SU-DHL-6 (cell line): ENCODE data around the gene NTRK3.

Experiments
- H2AFZ ChIP-seq: fragments of 200-600 bp; sonication (generic); 2 replicates; pipeline ENCODE4 v1.6.1; 2014; ENCODE audit warnings: low read depth, mild to moderate bottlenecking, moderate library complexity, mixed read lengths, antibody characterized with exemption, low read length; ENCODE audit not compliant: severe bottlenecking
- H3F3A ChIP-seq: fragments of 200-600 bp; shearing (Covaris generic); 2 replicates; pipeline ENCODE4 v1.6.0; 2016; ENCODE audit warnings: antibody characterized with exemption, mild to moderate bottlenecking; ENCODE audit not compliant: insufficient read depth
- H3K27ac ChIP-seq: fragments of 200-600 bp; sonication (generic); 2 replicates; pipeline ENCODE4 v1.5.1; 2016; ENCODE audit warnings: low read depth, mild to moderate bottlenecking, low read length, moderate library complexity, mixed read lengths
- H3K27me3 ChIP-seq: fragments of 200-600 bp; sonication (generic), shearing (Covaris generic); 2 replicates; pipeline ENCODE4 v1.6.0; 2014; ENCODE audit warnings: mild to moderate bottlenecking, low read length
- H3K36me3 ChIP-seq: fragments of 200-600 bp; sonication (generic); 2 replicates; pipeline ENCODE4 v1.6.1; 2014; ENCODE audit warnings: mild to moderate bottlenecking, low read length, mixed read lengths
- H3K4me2 ChIP-seq: fragments of 300-600, 200-600 bp; shearing (Covaris generic), sonication (generic); 2 replicates; pipeline ENCODE4 v1.6.0; 2014; ENCODE audit warnings: low read length, low read depth, mild to moderate bottlenecking; ENCODE audit not compliant: poor library complexity, severe bottlenecking
- H3K4me3 ChIP-seq: fragments of 200-600 bp; sonication (generic); 2 replicates; pipeline ENCODE4 v1.5.1; 2014; ENCODE audit warnings: antibody characterized with exemption, low read length, mild to moderate bottlenecking, mixed read lengths; ENCODE audit not compliant: insufficient read depth, poor library complexity, severe bottlenecking
- H3K79me2 ChIP-seq: fragments of 200-600 bp; sonication (generic); 2 replicates; pipeline ENCODE4 v1.6.1; 2014; ENCODE audit warnings: mild to moderate bottlenecking, low read length, moderate library complexity; ENCODE audit not compliant: insufficient read depth
- H3K9ac ChIP-seq: fragments of 200-600 bp; sonication (generic); 2 replicates; pipeline ENCODE4 v1.7.0; 2014; ENCODE audit warnings: mild to moderate bottlenecking, low read length
- H3K9me2 ChIP-seq: fragments of 200-600 bp; sonication (generic); replicated peaks from 2 replicates; pipeline ENCODE4 v1.6.1; 2014; ENCODE audit warnings: low read length; ENCODE audit not compliant: insufficient read depth
- H3K9me3 ChIP-seq: fragments of 200-600 bp; sonication (generic); 2 replicates; pipeline ENCODE4 v1.6.1; 2014; ENCODE audit warnings: low read length, mixed read lengths; ENCODE audit not compliant: insufficient read depth
- H4K20me1 ChIP-seq: fragments of 200-600 bp; sonication (generic); 2 replicates; pipeline ENCODE4 v1.6.1; 2014; ENCODE audit warnings: low read depth, mild to moderate bottlenecking, antibody characterized with exemption, low read length, moderate library complexity, mixed read lengths
- EZH2phosphoT487 ChIP-seq: fragments of 200-600 bp; sonication (generic), shearing (Covaris generic); conservative IDR thresholded peaks from 2 replicates; pipeline ENCODE4 v1.6.1; 2018; ENCODE audit warnings: mild to moderate bottlenecking, antibody characterized with exemption, low read length, moderate library complexity, mixed read lengths
- TF ChIP-seq, protein P1 (sequence below): fragments of 200-600 bp; sonication (generic); IDR thresholded peaks from one replicate; pipeline ENCODE4 v1.5.1; 2017; ENCODE audit warnings: antibody characterized with exemption, mild to moderate bottlenecking, low read length, moderate library complexity; ENCODE audit not compliant: insufficient read depth, poor library complexity, severe bottlenecking

The NTRK3 gene

DNA sequence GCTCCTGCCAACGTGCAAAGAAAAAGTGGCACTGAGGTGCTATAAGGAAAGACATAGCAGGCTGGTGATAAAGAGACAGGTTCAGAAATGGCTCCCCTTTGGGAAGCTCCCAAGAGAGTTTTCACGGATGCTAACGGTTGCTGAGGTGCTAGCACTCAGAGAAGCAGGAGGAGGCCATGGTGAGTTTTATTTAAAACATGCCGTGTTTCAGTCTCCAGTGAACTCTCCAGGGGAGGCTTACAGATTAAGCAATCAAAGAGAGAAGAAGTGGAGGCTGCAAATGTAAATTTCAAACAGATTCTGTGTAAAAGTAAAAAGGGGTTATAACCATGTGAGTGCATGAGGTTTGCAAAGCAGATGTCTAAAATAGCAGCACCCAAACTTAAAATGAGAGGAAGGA is 346.2 kb downstream of the NTRK3 start:
- no peaks in the 10 kb centered on the region for H3K79me2 ChIP-seq
- H4K20me1 ChIP-seq, result no peaks in the 10 kb centered on the region
- H3K4me2 ChIP-seq, result no peak overlapping the region
- H3K27me3 ChIP-seq, result no peaks in the 10 kb centered on the region
- no peaks in the 10 kb centered on the region for H3K36me3 ChIP-seq
- no peaks in the 10 kb centered on the region for H3K9me2 ChIP-seq
- H3K4me3 ChIP-seq, result no peak overlapping the region
- no peaks in the 10 kb centered on the region for H3K9me3 ChIP-seq
- no peaks in the 10 kb centered on the region for H3F3A ChIP-seq
- no peak overlapping the region for H3K9ac ChIP-seq
- no peak overlapping the region for H2AFZ ChIP-seq
- H3K27ac ChIP-seq, result no peak overlapping the region
- TF ChIP-seq, protein P1, sequence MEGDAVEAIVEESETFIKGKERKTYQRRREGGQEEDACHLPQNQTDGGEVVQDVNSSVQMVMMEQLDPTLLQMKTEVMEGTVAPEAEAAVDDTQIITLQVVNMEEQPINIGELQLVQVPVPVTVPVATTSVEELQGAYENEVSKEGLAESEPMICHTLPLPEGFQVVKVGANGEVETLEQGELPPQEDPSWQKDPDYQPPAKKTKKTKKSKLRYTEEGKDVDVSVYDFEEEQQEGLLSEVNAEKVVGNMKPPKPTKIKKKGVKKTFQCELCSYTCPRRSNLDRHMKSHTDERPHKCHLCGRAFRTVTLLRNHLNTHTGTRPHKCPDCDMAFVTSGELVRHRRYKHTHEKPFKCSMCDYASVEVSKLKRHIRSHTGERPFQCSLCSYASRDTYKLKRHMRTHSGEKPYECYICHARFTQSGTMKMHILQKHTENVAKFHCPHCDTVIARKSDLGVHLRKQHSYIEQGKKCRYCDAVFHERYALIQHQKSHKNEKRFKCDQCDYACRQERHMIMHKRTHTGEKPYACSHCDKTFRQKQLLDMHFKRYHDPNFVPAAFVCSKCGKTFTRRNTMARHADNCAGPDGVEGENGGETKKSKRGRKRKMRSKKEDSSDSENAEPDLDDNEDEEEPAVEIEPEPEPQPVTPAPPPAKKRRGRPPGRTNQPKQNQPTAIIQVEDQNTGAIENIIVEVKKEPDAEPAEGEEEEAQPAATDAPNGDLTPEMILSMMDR, result no peak
- TF ChIP-seq EZH2phosphoT487, result no peak

DNA sequence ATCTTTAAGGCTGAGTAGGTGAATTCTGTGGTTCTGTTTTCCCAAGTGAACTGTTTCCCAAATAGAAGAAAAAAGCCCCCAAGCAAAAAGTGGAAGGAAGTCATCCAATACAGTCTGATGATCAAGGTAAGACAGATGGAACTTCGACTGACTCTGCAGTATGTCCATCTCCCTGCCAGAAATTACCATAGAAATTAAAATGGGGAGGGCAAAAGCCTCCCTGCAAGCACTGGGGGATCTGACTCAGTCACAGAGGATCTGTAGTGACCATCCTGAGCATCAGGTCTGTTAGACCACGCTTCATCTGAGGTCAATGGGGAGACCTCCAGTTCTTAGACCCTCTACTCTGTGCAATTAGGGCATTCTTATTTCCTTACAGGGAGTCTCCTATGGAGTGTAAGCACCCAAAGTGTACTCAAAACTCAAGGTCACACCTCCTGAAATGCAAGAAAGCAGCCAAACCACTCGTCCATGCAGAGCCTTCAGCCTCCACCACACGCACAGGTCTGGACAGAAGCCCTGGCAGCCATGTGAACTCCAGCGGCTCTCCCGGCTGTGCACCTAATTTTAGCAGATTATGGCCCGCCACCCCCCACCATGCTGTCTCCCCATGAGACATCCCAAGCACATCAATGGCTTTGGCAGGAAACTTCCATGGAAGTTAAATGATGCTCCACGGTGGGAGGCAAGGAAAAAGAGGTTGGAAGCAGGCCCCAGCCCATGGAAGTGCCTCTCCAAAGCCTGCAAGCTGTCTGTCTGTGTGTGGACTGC is 348.7 kb downstream of the NTRK3 start:
- no peak overlapping the region for H2AFZ ChIP-seq
- no peaks in the 10 kb centered on the region for H3K27me3 ChIP-seq
- H3K79me2 ChIP-seq, result no peaks in the 10 kb centered on the region
- H3K9ac ChIP-seq, result no peak overlapping the region
- no peaks in the 10 kb centered on the region for H3K9me2 ChIP-seq
- H3K36me3 ChIP-seq, result no peaks in the 10 kb centered on the region
- H3K4me2 ChIP-seq, result no peak overlapping the region
- H3K4me3 ChIP-seq, result no peak overlapping the region
- H3K27ac ChIP-seq, result no peak overlapping the region
- no peaks in the 10 kb centered on the region for H3K9me3 ChIP-seq
- TF ChIP-seq EZH2phosphoT487, result no peak
- TF ChIP-seq, protein P1, result no peak
- H4K20me1 ChIP-seq, result no peaks in the 10 kb centered on the region
- no peaks in the 10 kb centered on the region for H3F3A ChIP-seq

DNA sequence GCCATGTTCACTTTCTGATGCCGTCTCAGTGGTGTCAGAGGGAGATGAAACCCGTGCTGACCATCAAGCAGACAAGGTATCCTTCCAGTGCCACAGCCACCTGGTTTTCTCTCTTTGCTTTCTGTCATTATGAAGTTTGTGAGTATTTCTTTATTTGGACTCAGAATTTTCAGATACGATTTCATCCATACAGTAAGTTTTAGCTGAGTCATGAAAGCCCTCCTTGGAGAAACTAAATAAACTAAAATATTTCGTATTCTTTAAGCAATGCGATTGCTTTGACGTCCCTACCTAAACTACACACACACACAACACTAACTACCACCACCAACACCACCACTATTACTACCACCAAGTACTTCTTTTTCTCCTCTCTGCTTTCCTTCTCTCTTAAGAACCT is 350.1 kb downstream of the NTRK3 start:
- no peaks in the 10 kb centered on the region for H3F3A ChIP-seq
- TF ChIP-seq, protein P1, result no peak
- no peak for TF ChIP-seq EZH2phosphoT487
- no peaks in the 10 kb centered on the region for H3K36me3 ChIP-seq
- no peak overlapping the region for H3K4me2 ChIP-seq
- H3K27me3 ChIP-seq, result no peaks in the 10 kb centered on the region
- no peaks in the 10 kb centered on the region for H3K9me2 ChIP-seq
- no peaks in the 10 kb centered on the region for H4K20me1 ChIP-seq
- H2AFZ ChIP-seq, result no peak overlapping the region
- no peak overlapping the region for H3K4me3 ChIP-seq
- H3K9me3 ChIP-seq, result no peaks in the 10 kb centered on the region
- H3K27ac ChIP-seq, result no peak overlapping the region
- H3K79me2 ChIP-seq, result no peaks in the 10 kb centered on the region
- no peak overlapping the region for H3K9ac ChIP-seq
